WTC11 (cell line): ENCODE measurements around the gene CAMKK2. TPM values are rescaled to one million over a fixed set of nuclear protein-coding genes. Genes with fewer than 3 reads are reported as not detected.

Experiments used
- ATAC-seq: fragments of 200-7000 bp; cut with Tn5 transposase; 2 replicates; pipeline ENCODE4 v1.10.0; 2021; ENCODE audit warnings: mild to moderate bottlenecking, moderate library complexity
- CTCF ChIA-PET: fragments of 300-600 bp; sonication (Branson Sonifier 250); formaldehyde crosslinking; loops from one replicate; lab custom pipeline; 2021; ENCODE audit warnings: antibody characterized with exemption; lab: Charles Lee
- POLR2A ChIA-PET: fragments of 350-600 bp; sonication (Branson Sonifier 250); formaldehyde crosslinking; loops from one replicate; lab custom pipeline; 2021; ENCODE audit warnings: antibody characterized with exemption; lab: Charles Lee
- DNase-seq: peaks from one replicate; pipeline ENCODE4 v3.0.0; 2021; ENCODE audit warnings: low spot score
- H3K27ac Mint-ChIP-seq: 2 replicates; pipeline ENCODE4 v1.8.0; 2021; ENCODE audit warnings: mixed read lengths
- H3K27me3 Mint-ChIP-seq: 2 replicates; pipeline ENCODE4 v1.8.0; 2021; ENCODE audit warnings: low read depth, mild to moderate bottlenecking, moderate library complexity, mixed read lengths
- H3K36me3 Mint-ChIP-seq: 2 replicates; pipeline ENCODE4 v1.8.0; 2021; ENCODE audit warnings: mixed read lengths
- H3K4me1 Mint-ChIP-seq: 2 replicates; pipeline ENCODE4 v1.8.0; 2022; ENCODE audit warnings: mixed read lengths
- H3K4me3 Mint-ChIP-seq: 2 replicates; pipeline ENCODE4 v1.8.0; 2021; ENCODE audit warnings: mild to moderate bottlenecking, moderate library complexity, mixed read lengths
- H3K9me3 Mint-ChIP-seq: 2 replicates; pipeline ENCODE4 v1.8.0; 2021; ENCODE audit warnings: mixed read lengths
- ATF3 ChIP-seq: sonication (generic); formaldehyde crosslinking; conservative IDR thresholded peaks from 2 replicates; pipeline ENCODE4 v1.8.1; 2022; ENCODE audit warnings: mild to moderate bottlenecking, missing genetic modification reagents
- CREM ChIP-seq: sonication (generic); formaldehyde crosslinking; IDR thresholded peaks from 2 replicates; pipeline ENCODE4 v1.8.1; 2022; ENCODE audit warnings: mild to moderate bottlenecking, missing genetic modification reagents, moderate library complexity
- E2F1 ChIP-seq: sonication (generic); formaldehyde crosslinking; IDR thresholded peaks from 2 replicates; pipeline ENCODE4 v1.8.0; 2022; ENCODE audit warnings: mild to moderate bottlenecking, missing genetic modification reagents
- FOXJ3 ChIP-seq: sonication (generic); formaldehyde crosslinking; IDR thresholded peaks from 2 replicates; pipeline ENCODE4 v1.9.0; 2021; ENCODE audit warnings: missing genetic modification reagents, mild to moderate bottlenecking, borderline replicate concordance
- GRHL2 ChIP-seq: fragments of 250-450 bp; sonication (Bioruptor Pico); IDR thresholded peaks from 2 replicates; pipeline ENCODE4 v1.8.0; 2022; ENCODE audit warnings: mild to moderate bottlenecking, moderate library complexity; ENCODE audit not compliant: insufficient replicate concordance, severe bottlenecking
- NFATC4 ChIP-seq: fragments of 250-450 bp; sonication (Bioruptor Pico); IDR thresholded peaks from 2 replicates; pipeline ENCODE4 v1.9.0; 2021; ENCODE audit warnings: mild to moderate bottlenecking
- NR2C2 ChIP-seq: sonication (generic); formaldehyde crosslinking; IDR thresholded peaks from 2 replicates; pipeline ENCODE4 v1.8.0; 2022; ENCODE audit warnings: mild to moderate bottlenecking, missing genetic modification reagents
- RORB ChIP-seq: fragments of 250-450 bp; sonication (Bioruptor Pico); IDR thresholded peaks from 2 replicates; pipeline ENCODE4 v1.9.0; 2021; ENCODE audit warnings: mild to moderate bottlenecking
- SMAD4 ChIP-seq: sonication (generic); formaldehyde crosslinking; IDR thresholded peaks from 2 replicates; pipeline ENCODE4 v1.8.0; 2022; ENCODE audit warnings: mild to moderate bottlenecking, missing genetic modification reagents
- STAT6 ChIP-seq: sonication (generic); formaldehyde crosslinking; conservative IDR thresholded peaks from 2 replicates; pipeline ENCODE4 v1.8.1; 2023; ENCODE audit warnings: mild to moderate bottlenecking, low read depth, missing genetic modification reagents, moderate library complexity
- TCF7 ChIP-seq: sonication (generic); formaldehyde crosslinking; IDR thresholded peaks from 2 replicates; pipeline ENCODE4 v1.8.0; 2022; ENCODE audit warnings: mild to moderate bottlenecking, low read depth, missing genetic modification reagents, moderate library complexity
- TP53 ChIP-seq: sonication (generic); formaldehyde crosslinking; IDR thresholded peaks from 2 replicates; pipeline ENCODE4 v1.8.1; 2023; ENCODE audit warnings: mild to moderate bottlenecking, missing genetic modification reagents
- ZBTB21 ChIP-seq: sonication (generic); formaldehyde crosslinking; IDR thresholded peaks from 2 replicates; pipeline ENCODE4 v1.8.1; 2023; ENCODE audit warnings: mild to moderate bottlenecking, missing genetic modification reagents, borderline replicate concordance
- ZNF138 ChIP-seq: sonication (generic); formaldehyde crosslinking; conservative IDR thresholded peaks from 2 replicates; pipeline ENCODE4 v1.8.1; 2022; ENCODE audit warnings: mild to moderate bottlenecking, moderate library complexity, missing genetic modification reagents
- ZNF263 ChIP-seq: sonication (generic); formaldehyde crosslinking; IDR thresholded peaks from 2 replicates; pipeline ENCODE4 v1.8.1; 2022; ENCODE audit warnings: low read depth, mild to moderate bottlenecking, moderate library complexity, missing genetic modification reagents
- ZNF416 ChIP-seq: fragments of 250-450 bp; sonication (Bioruptor Pico); IDR thresholded peaks from 2 replicates; pipeline ENCODE4 v1.9.0; 2021; ENCODE audit warnings: mild to moderate bottlenecking, inconsistent platforms
- ZNF671 ChIP-seq: fragments of 250-450 bp; sonication (Bioruptor Pico); IDR thresholded peaks from 2 replicates; pipeline ENCODE4 v1.8.0; 2021; ENCODE audit warnings: mild to moderate bottlenecking
- ZSCAN18 ChIP-seq: fragments of 250-450 bp; sonication (Bioruptor Pico); IDR thresholded peaks from 2 replicates; pipeline ENCODE4 v2.1.2; 2022; ENCODE audit warnings: mild to moderate bottlenecking, moderate library complexity
- total RNA-seq: library from RNA; stranded (reverse); gene quantifications from 3 replicates; pipeline ENCODE4 v1.2.3, GENCODE V29; 2021
- TF ChIP-seq, protein P1 (sequence below): sonication (generic); formaldehyde crosslinking; IDR thresholded peaks from 2 replicates; pipeline ENCODE4 v1.8.0; 2023; ENCODE audit warnings: missing genetic modification reagents, mild to moderate bottlenecking, borderline replicate concordance
- TF ChIP-seq, protein P2 (sequence below): sonication (generic); formaldehyde crosslinking; IDR thresholded peaks from 2 replicates; pipeline ENCODE4 v1.8.1; 2023; ENCODE audit warnings: mild to moderate bottlenecking, missing genetic modification reagents
- TF ChIP-seq, protein P3 (sequence below): sonication (generic); formaldehyde crosslinking; IDR thresholded peaks from 2 replicates; pipeline ENCODE4 v1.8.1; 2022; ENCODE audit warnings: low read depth, missing genetic modification reagents, borderline replicate concordance

CAMKK2 gene
- total RNA-seq, 1 experiment from 2014 or later, result 36.5 TPM

DNA sequence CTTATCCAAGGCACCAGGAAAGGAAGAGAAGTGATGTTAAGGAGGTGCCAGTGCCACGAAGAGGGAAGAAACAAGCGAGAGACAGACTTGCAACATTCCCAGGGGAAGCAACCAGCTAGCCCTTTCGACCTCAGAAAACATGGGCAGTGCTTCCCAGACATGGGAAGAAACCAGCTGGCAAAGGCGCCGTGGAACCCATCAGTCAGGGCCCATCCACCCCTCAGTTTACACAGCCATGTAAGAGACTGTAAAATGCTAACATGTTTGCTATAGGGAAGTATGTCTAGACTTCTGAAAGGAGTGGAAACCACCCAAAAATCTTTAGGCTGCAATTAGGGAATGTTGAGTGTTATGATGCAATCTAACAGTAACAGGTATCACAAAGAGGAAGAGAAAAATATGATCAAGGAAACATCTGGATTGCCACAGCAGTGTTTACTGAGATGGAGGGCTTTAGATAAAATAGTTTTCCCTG lies 29.4 kb upstream of the CAMKK2 start (continued):
- TF ChIP-seq STAT6 (CRISPR knock-in tag), result no peak
- TF ChIP-seq, protein P1, sequence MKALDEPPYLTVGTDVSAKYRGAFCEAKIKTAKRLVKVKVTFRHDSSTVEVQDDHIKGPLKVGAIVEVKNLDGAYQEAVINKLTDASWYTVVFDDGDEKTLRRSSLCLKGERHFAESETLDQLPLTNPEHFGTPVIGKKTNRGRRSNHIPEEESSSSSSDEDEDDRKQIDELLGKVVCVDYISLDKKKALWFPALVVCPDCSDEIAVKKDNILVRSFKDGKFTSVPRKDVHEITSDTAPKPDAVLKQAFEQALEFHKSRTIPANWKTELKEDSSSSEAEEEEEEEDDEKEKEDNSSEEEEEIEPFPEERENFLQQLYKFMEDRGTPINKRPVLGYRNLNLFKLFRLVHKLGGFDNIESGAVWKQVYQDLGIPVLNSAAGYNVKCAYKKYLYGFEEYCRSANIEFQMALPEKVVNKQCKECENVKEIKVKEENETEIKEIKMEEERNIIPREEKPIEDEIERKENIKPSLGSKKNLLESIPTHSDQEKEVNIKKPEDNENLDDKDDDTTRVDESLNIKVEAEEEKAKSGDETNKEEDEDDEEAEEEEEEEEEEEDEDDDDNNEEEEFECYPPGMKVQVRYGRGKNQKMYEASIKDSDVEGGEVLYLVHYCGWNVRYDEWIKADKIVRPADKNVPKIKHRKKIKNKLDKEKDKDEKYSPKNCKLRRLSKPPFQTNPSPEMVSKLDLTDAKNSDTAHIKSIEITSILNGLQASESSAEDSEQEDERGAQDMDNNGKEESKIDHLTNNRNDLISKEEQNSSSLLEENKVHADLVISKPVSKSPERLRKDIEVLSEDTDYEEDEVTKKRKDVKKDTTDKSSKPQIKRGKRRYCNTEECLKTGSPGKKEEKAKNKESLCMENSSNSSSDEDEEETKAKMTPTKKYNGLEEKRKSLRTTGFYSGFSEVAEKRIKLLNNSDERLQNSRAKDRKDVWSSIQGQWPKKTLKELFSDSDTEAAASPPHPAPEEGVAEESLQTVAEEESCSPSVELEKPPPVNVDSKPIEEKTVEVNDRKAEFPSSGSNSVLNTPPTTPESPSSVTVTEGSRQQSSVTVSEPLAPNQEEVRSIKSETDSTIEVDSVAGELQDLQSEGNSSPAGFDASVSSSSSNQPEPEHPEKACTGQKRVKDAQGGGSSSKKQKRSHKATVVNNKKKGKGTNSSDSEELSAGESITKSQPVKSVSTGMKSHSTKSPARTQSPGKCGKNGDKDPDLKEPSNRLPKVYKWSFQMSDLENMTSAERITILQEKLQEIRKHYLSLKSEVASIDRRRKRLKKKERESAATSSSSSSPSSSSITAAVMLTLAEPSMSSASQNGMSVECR, result no peak
- TF ChIP-seq TCF7 (CRISPR knock-in tag), result no peak
- no peak for TF ChIP-seq GRHL2 (CRISPR knock-in tag)
- TF ChIP-seq NFATC4 (CRISPR knock-in tag), result no peak
- TF ChIP-seq ZSCAN18 (CRISPR knock-in tag), result no peak

GRCh38 chr12:121323908-121324307 lies 27.4 kb upstream of the CAMKK2 start:
- no peaks in the 10 kb centered on the region for H3K4me1 Mint-ChIP-seq
- H3K4me3 Mint-ChIP-seq, result no peak overlapping the region
- CTCF ChIA-PET, result interaction anchor here (1.0 kb wide), 1 partner anchor 13 kb away, joined by 3 read pairs; no protein-coding TSS in a partner anchor
- H3K27ac Mint-ChIP-seq, result no peak overlapping the region
- peaks cover 59% of the 10 kb centered on the region for H3K36me3 Mint-ChIP-seq
- no peak for DNase-seq
- no peak for ATAC-seq
- POLR2A ChIA-PET, result no interaction called here
- H3K9me3 Mint-ChIP-seq, result no peaks in the 10 kb centered on the region
- no peaks in the 10 kb centered on the region for H3K27me3 Mint-ChIP-seq
- TF ChIP-seq NR2C2 (no peak), SMAD4 (CRISPR knock-in tag) (no peak), E2F1 (CRISPR knock-in tag) (no peak), ZBTB21 (no peak), ZNF416 (CRISPR knock-in tag) (no peak), FOXJ3 (CRISPR knock-in tag) (no peak), RORB (CRISPR knock-in tag) (no peak), ZNF671 (CRISPR knock-in tag) (no peak), TP53 (CRISPR knock-in tag) (no peak), ZNF263 (CRISPR knock-in tag) (no peak), ZNF138 (CRISPR knock-in tag) (no peak), STAT6 (CRISPR knock-in tag) (no peak), CREM (no peak), ATF3 (CRISPR knock-in tag) (no peak)
- TF ChIP-seq, protein P2, sequence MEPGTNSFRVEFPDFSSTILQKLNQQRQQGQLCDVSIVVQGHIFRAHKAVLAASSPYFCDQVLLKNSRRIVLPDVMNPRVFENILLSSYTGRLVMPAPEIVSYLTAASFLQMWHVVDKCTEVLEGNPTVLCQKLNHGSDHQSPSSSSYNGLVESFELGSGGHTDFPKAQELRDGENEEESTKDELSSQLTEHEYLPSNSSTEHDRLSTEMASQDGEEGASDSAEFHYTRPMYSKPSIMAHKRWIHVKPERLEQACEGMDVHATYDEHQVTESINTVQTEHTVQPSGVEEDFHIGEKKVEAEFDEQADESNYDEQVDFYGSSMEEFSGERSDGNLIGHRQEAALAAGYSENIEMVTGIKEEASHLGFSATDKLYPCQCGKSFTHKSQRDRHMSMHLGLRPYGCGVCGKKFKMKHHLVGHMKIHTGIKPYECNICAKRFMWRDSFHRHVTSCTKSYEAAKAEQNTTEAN (CRISPR knock-in tag), result no peak
- TF ChIP-seq, protein P3, sequence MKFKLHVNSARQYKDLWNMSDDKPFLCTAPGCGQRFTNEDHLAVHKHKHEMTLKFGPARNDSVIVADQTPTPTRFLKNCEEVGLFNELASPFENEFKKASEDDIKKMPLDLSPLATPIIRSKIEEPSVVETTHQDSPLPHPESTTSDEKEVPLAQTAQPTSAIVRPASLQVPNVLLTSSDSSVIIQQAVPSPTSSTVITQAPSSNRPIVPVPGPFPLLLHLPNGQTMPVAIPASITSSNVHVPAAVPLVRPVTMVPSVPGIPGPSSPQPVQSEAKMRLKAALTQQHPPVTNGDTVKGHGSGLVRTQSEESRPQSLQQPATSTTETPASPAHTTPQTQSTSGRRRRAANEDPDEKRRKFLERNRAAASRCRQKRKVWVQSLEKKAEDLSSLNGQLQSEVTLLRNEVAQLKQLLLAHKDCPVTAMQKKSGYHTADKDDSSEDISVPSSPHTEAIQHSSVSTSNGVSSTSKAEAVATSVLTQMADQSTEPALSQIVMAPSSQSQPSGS (CRISPR knock-in tag), result no peak
